ENCODE measurements around the gene GHRH.
A peak's percentile ranks its signal among the peaks of the same experiment; 100 is the strongest.

Gene GHRH

GRCh38 chr20:37204056-37204455 lies 57.6 kb downstream of the GHRH start:
- H3K4me2 ChIP-seq (ENCODE audit: insufficient read depth, low read length, poor library complexity, severe bottlenecking): no peak overlapping the region
- H2BK12ac ChIP-seq (ENCODE audit: low read length): peak overlapping the region; percentile 1
- peaks cover 3% of the 10 kb centered on the region for H3K79me1 ChIP-seq (ENCODE audit: low read depth, low read length)
- H2BK120ac ChIP-seq (ENCODE audit: low read depth, low read length): no peak overlapping the region
- no peak for DNase-seq (ENCODE audit: low spot score)
- H2AFZ ChIP-seq (ENCODE audit: low read length): no peak overlapping the region
- peak overlapping the region; percentile 88 for H3K27ac ChIP-seq (replicated peaks; ENCODE audit: low read length)
- H3K4me3 ChIP-seq (ENCODE audit: low read length in 2 of 2): no peak overlapping the region
- H3K14ac ChIP-seq (ENCODE audit: low read length): no peak overlapping the region
- no peak overlapping the region for H3K9ac ChIP-seq (ENCODE audit: low read depth, low read length, poor library complexity)
- H2AK5ac ChIP-seq (ENCODE audit: low read depth, low read length): peak overlapping the region; percentile 2
- peak overlapping the region; percentile 6 for H4K8ac ChIP-seq (ENCODE audit: low read depth, low read length)
- H3K27me3 ChIP-seq (ENCODE audit: control insufficient read depth in 3 of 3, insufficient read depth in 3 of 3, low read depth in 1 of 3, low read length in 3 of 3): no peaks in the 10 kb centered on the region
- H2BK15ac ChIP-seq (ENCODE audit: low read length): no peak overlapping the region
- H4K91ac ChIP-seq (ENCODE audit: low read depth, low read length, poor library complexity): peak overlapping the region; percentile 26
- H3K23ac ChIP-seq (ENCODE audit: low read depth, low read length, poor library complexity): no peak overlapping the region
- peaks cover 19 to 30% of the 10 kb centered on the region in 2 donors for H3K4me1 ChIP-seq (ENCODE audit: control insufficient read depth in 2 of 2, insufficient read depth in 1 of 2, low read depth in 1 of 2, low read length in 2 of 2)
- peak overlapping the region; percentile 4 for H2BK5ac ChIP-seq (ENCODE audit: low read length)
- peak overlapping the region; percentile 36 for H3K18ac ChIP-seq (ENCODE audit: low read length)
- no CpG with 5 or more reads among the region's 3 CpGs for WGBS, 2 donors (ENCODE audit: extremely low coverage in 2 of 2, insufficient read length in 2 of 2, insufficient replicate concordance in 1 of 2)
- no peaks in the 10 kb centered on the region for H3K9me3 ChIP-seq (replicated peaks in 1 of 2; ENCODE audit: control insufficient read depth in 2 of 2, insufficient read depth in 1 of 2, low read depth in 1 of 2, low read length in 2 of 2)
- H3K36me3 ChIP-seq (replicated peaks in 1 of 2; ENCODE audit: control insufficient read depth in 2 of 2, insufficient read depth in 2 of 2, low read length in 2 of 2): peaks cover 20 to 97% of the 10 kb centered on the region in 2 donors
- H3K4ac ChIP-seq (ENCODE audit: low read length): no peak overlapping the region

- Histone ChIP-seq H3K9me3 (replicated peaks in 1 of 2; ENCODE audit: control insufficient read depth in 2 of 2, insufficient read depth in 1 of 2, low read depth in 1 of 2, low read length in 2 of 2) (no peaks in the 10 kb centered on the region), H3K4me3 (ENCODE audit: low read length in 2 of 2) (no peak overlapping the region), H2BK5ac (ENCODE audit: low read length) (no peak overlapping the region), H3K14ac (ENCODE audit: low read length) (no peak overlapping the region), H3K27ac (replicated peaks; ENCODE audit: low read length) (no peak overlapping the region), H2BK120ac (ENCODE audit: low read depth, low read length) (no peak overlapping the region), H3K79me1 (ENCODE audit: low read depth, low read length) (peaks cover 3% of the 10 kb centered on the region), H3K9ac (ENCODE audit: low read depth, low read length, poor library complexity) (no peak overlapping the region), H3K4me2 (ENCODE audit: insufficient read depth, low read length, poor library complexity, severe bottlenecking) (no peak overlapping the region), H3K23ac (ENCODE audit: low read depth, low read length, poor library complexity) (no peak overlapping the region), H2AFZ (ENCODE audit: low read length) (no peak overlapping the region), H4K8ac (ENCODE audit: low read depth, low read length) (no peak overlapping the region), H2BK15ac (ENCODE audit: low read length) (no peak overlapping the region), H3K18ac (ENCODE audit: low read length) (no peak overlapping the region), H2AK5ac (ENCODE audit: low read depth, low read length) (no peak overlapping the region), H4K91ac (ENCODE audit: low read depth, low read length, poor library complexity) (no peak overlapping the region), H3K36me3 (replicated peaks in 1 of 2; ENCODE audit: control insufficient read depth in 2 of 2, insufficient read depth in 2 of 2, low read length in 2 of 2) (peaks cover 24 to 97% of the 10 kb centered on the region in 2 donors), H2BK12ac (ENCODE audit: low read length) (no peak overlapping the region), H3K4ac (ENCODE audit: low read length) (no peak overlapping the region), H3K4me1 (ENCODE audit: control insufficient read depth in 2 of 2, insufficient read depth in 1 of 2, low read depth in 1 of 2, low read length in 2 of 2) (peaks cover 17 to 30% of the 10 kb centered on the region in 2 donors), H3K27me3 (ENCODE audit: control insufficient read depth in 3 of 3, insufficient read depth in 3 of 3, low read depth in 1 of 3, low read length in 3 of 3) (no peaks in the 10 kb centered on the region)
- no CpG with 5 or more reads among the region's 6 CpGs for WGBS, 2 donors (ENCODE audit: extremely low coverage in 2 of 2, insufficient read length in 2 of 2, insufficient replicate concordance in 1 of 2)
- DNase-seq (ENCODE audit: low spot score): no peak
These were observed 59.2 kb downstream of the GHRH start for GRCh38 chr20:37202267-37202943.

GRCh38 chr20:37201827-37202162 lies 59.8 kb downstream of the GHRH start:
- no peak for DNase-seq (ENCODE audit: low spot score)
- H3K27ac ChIP-seq (replicated peaks; ENCODE audit: low read length): no peak overlapping the region
- peaks cover 21 to 97% of the 10 kb centered on the region in 2 donors for H3K36me3 ChIP-seq (replicated peaks in 1 of 2; ENCODE audit: control insufficient read depth in 2 of 2, insufficient read depth in 2 of 2, low read length in 2 of 2)
- no peak overlapping the region for H3K23ac ChIP-seq (ENCODE audit: low read depth, low read length, poor library complexity)
- peaks cover 5% of the 10 kb centered on the region for H3K79me1 ChIP-seq (ENCODE audit: low read depth, low read length)
- no peaks in the 10 kb centered on the region for H3K9me3 ChIP-seq (replicated peaks in 1 of 2; ENCODE audit: control insufficient read depth in 2 of 2, insufficient read depth in 1 of 2, low read depth in 1 of 2, low read length in 2 of 2)
- H4K8ac ChIP-seq (ENCODE audit: low read depth, low read length): no peak overlapping the region
- no peak overlapping the region for H3K9ac ChIP-seq (ENCODE audit: low read depth, low read length, poor library complexity)
- peaks cover 19 to 30% of the 10 kb centered on the region in 2 donors for H3K4me1 ChIP-seq (ENCODE audit: control insufficient read depth in 2 of 2, insufficient read depth in 1 of 2, low read depth in 1 of 2, low read length in 2 of 2)
- no peak overlapping the region for H2BK15ac ChIP-seq (ENCODE audit: low read length)
- no peak overlapping the region for H3K4me3 ChIP-seq (ENCODE audit: low read length in 2 of 2)
- no peak overlapping the region for H3K4ac ChIP-seq (ENCODE audit: low read length)
- no peak overlapping the region for H2BK5ac ChIP-seq (ENCODE audit: low read length)
- no peak overlapping the region for H2AK5ac ChIP-seq (ENCODE audit: low read depth, low read length)
- no CpG with 5 or more reads among the region's 2 CpGs for WGBS, 2 donors (ENCODE audit: extremely low coverage in 2 of 2, insufficient read length in 2 of 2, insufficient replicate concordance in 1 of 2)
- H3K27me3 ChIP-seq (ENCODE audit: control insufficient read depth in 3 of 3, insufficient read depth in 3 of 3, low read depth in 1 of 3, low read length in 3 of 3): no peaks in the 10 kb centered on the region
- H3K14ac ChIP-seq (ENCODE audit: low read length): no peak overlapping the region
- no peak overlapping the region for H3K18ac ChIP-seq (ENCODE audit: low read length)
- H2BK120ac ChIP-seq (ENCODE audit: low read depth, low read length): no peak overlapping the region
- H4K91ac ChIP-seq (ENCODE audit: low read depth, low read length, poor library complexity): no peak overlapping the region
- H2BK12ac ChIP-seq (ENCODE audit: low read length): no peak overlapping the region
- no peak overlapping the region for H3K4me2 ChIP-seq (ENCODE audit: insufficient read depth, low read length, poor library complexity, severe bottlenecking)
- no peak overlapping the region for H2AFZ ChIP-seq (ENCODE audit: low read length)
